Neural progenitor cell (in vitro differentiated cells): ENCODE data around the gene SCARF1. TPM values are rescaled to one million over a fixed set of nuclear protein-coding genes. Genes with fewer than 3 reads are reported as not detected.

ENCODE experiments used
- DNase-seq: peaks from one replicate; pipeline ENCODE4 v3.0.0-alpha.2; 2016; ENCODE audit warnings: low spot score
- H2AFZ ChIP-seq: fragments of 200-600 bp; sonication (generic); replicated peaks from 2 replicates; pipeline ENCODE4 v1.6.1; 2016; ENCODE audit warnings: antibody characterized with exemption
- H3F3A ChIP-seq: fragments of 200-600 bp; sonication (generic); 2 replicates; pipeline ENCODE4 v1.6.1; 2016; ENCODE audit warnings: antibody characterized with exemption, low read depth
- H3K27ac ChIP-seq: fragments of 200-600 bp; sonication (generic); 2 replicates; pipeline ENCODE4 v1.5.1; 2016; ENCODE audit warnings: mild to moderate bottlenecking
- H3K27me3 ChIP-seq: fragments of 200-600 bp; sonication (generic); 2 replicates; pipeline ENCODE4 v1.6.1; 2016; ENCODE audit warnings: mild to moderate bottlenecking, moderate library complexity
- H3K36me3 ChIP-seq: fragments of 200-600 bp; sonication (generic); 2 replicates; pipeline ENCODE4 v1.5.1; 2016
- H3K4me1 ChIP-seq: fragments of 200-600 bp; sonication (generic); 2 replicates; pipeline ENCODE4 v1.6.1; 2016; ENCODE audit warnings: mixed run types
- H3K4me2 ChIP-seq: fragments of 200-600 bp; sonication (generic); 2 replicates; pipeline ENCODE4 v1.6.1; 2016
- H3K4me3 ChIP-seq: fragments of 200-600 bp; sonication (generic); 2 replicates; pipeline ENCODE4 v1.5.1; 2016
- H3K79me2 ChIP-seq: fragments of 200-600 bp; sonication (generic); 2 replicates; pipeline ENCODE4 v1.6.1; 2016; ENCODE audit warnings: low read depth
- H3K9ac ChIP-seq: fragments of 200-600 bp; sonication (generic); 2 replicates; pipeline ENCODE4 v1.6.1; 2016
- H3K9me3 ChIP-seq: fragments of 200-600 bp; sonication (generic); 2 replicates; pipeline ENCODE4 v1.5.1; 2016; ENCODE audit warnings: low read depth
- H4K20me1 ChIP-seq: fragments of 200-600 bp; sonication (generic); 2 replicates; pipeline ENCODE4 v1.6.1; 2016; ENCODE audit warnings: low read depth
- H3K27ac Mint-ChIP-seq: 3 replicates; pipeline ENCODE4 v1.8.0; 2021; ENCODE audit warnings: mixed read lengths
- H3K27me3 Mint-ChIP-seq: 2 replicates; pipeline ENCODE4 v1.8.0; 2022; ENCODE audit warnings: low read depth, mild to moderate bottlenecking, inconsistent platforms, moderate library complexity, mixed read lengths; ENCODE audit not compliant: insufficient read depth
- H3K36me3 Mint-ChIP-seq: 3 replicates; pipeline ENCODE4 v1.8.0; 2021; ENCODE audit warnings: mixed read lengths
- H3K4me1 Mint-ChIP-seq: 3 replicates; pipeline ENCODE4 v1.8.0; 2021; ENCODE audit warnings: mixed read lengths
- H3K4me3 Mint-ChIP-seq: 3 replicates; pipeline ENCODE4 v1.8.0; 2021; ENCODE audit warnings: mild to moderate bottlenecking, moderate library complexity, mixed read lengths
- H3K9me3 Mint-ChIP-seq: 3 replicates; pipeline ENCODE4 v1.8.0; 2020; ENCODE audit warnings: mixed read lengths
- EZH2 ChIP-seq: fragments of 200-600 bp; sonication (generic); IDR thresholded peaks from 2 replicates; pipeline ENCODE4 v1.6.1; 2017; ENCODE audit warnings: antibody characterized with exemption, mild to moderate bottlenecking, moderate library complexity
- EZH2phosphoT487 ChIP-seq: fragments of 200-600 bp; sonication (generic); IDR thresholded peaks from 2 replicates; pipeline ENCODE4 v1.6.1; 2017; ENCODE audit warnings: antibody characterized with exemption
- total RNA-seq: library from RNA; depleted of rRNA; stranded (reverse); fragments of >200 nt; gene quantifications from 2 replicates; pipeline ENCODE4 v1.2.3, GENCODE V29; 2015; ENCODE audit warnings: low replicate concordance
- TF ChIP-seq, protein P1 (sequence below): fragments of 200-600 bp; sonication (generic); IDR thresholded peaks from 2 replicates; pipeline ENCODE4 v1.5.1; 2017; ENCODE audit warnings: antibody characterized with exemption, mild to moderate bottlenecking

Gene SCARF1
- total RNA-seq, 1 donor from 2014 or later = not detected

DNA sequence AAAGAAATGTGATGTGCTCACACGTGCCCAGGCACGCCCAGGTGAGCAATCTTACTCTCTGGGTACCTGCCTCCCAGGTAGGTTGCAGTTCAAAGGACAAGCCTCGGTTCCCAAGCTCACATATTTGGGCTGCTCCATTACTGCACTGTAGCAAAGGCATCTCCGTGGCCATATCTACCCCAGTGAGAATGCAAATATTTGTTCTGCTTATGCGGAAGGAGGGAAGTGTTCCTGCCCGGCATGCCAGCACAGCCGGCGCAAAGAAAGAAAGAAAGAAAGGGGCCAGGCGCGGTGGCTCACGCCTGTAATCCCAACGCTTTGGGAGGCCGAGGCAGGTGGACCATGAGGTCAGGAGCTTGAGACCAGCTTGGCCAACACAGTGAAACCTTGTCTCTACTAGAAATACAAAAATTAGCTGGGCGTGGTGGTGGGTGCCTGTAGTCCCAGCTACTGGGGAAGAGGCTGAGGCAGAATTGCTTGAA, 47.6 kb downstream of the SCARF1 start:
- Mint-ChIP-seq H3K27ac (no peak overlapping the region), H3K9me3 (peaks cover 14% of the 10 kb centered on the region), H3K27me3 (peaks cover 2% of the 10 kb centered on the region), H3K4me3 (no peak overlapping the region), H3K4me1 (no peaks in the 10 kb centered on the region), H3K36me3 (peaks cover 13% of the 10 kb centered on the region)
- TF ChIP-seq EZH2phosphoT487 = no peak
- TF ChIP-seq, protein P1, sequence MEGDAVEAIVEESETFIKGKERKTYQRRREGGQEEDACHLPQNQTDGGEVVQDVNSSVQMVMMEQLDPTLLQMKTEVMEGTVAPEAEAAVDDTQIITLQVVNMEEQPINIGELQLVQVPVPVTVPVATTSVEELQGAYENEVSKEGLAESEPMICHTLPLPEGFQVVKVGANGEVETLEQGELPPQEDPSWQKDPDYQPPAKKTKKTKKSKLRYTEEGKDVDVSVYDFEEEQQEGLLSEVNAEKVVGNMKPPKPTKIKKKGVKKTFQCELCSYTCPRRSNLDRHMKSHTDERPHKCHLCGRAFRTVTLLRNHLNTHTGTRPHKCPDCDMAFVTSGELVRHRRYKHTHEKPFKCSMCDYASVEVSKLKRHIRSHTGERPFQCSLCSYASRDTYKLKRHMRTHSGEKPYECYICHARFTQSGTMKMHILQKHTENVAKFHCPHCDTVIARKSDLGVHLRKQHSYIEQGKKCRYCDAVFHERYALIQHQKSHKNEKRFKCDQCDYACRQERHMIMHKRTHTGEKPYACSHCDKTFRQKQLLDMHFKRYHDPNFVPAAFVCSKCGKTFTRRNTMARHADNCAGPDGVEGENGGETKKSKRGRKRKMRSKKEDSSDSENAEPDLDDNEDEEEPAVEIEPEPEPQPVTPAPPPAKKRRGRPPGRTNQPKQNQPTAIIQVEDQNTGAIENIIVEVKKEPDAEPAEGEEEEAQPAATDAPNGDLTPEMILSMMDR = no peak
- TF ChIP-seq EZH2 = no peak
- Histone ChIP-seq H3K79me2 (no peaks in the 10 kb centered on the region), H3F3A (no peaks in the 10 kb centered on the region), H2AFZ (no peak overlapping the region), H4K20me1 (no peaks in the 10 kb centered on the region), H3K27me3 (no peaks in the 10 kb centered on the region), H3K4me3 (no peak overlapping the region), H3K27ac (no peak overlapping the region), H3K4me1 (no peaks in the 10 kb centered on the region), H3K9ac (no peak overlapping the region), H3K36me3 (no peaks in the 10 kb centered on the region), H3K9me3 (no peaks in the 10 kb centered on the region), H3K4me2 (no peak overlapping the region)
- no peak for DNase-seq

DNA sequence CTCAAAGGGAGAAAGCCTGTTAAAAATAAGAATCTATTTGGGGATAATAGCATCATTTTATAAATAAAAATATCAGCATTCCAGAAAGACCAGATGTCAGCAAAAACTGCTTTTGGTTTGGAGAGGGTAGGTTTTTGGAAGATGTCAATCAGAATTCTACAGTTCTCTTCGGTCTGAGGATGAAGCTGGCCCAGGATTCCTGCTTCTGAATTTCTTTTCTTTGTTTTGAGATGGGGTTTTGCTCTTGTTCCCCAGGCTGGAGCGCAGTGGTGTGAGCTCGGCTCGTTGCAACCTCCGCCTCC, 52.0 kb downstream of the SCARF1 start:
- H2AFZ ChIP-seq = no peak overlapping the region
- no peaks in the 10 kb centered on the region for H3K36me3 ChIP-seq
- no peaks in the 10 kb centered on the region for H3K4me1 ChIP-seq
- H3K36me3 Mint-ChIP-seq = peaks cover 5% of the 10 kb centered on the region
- H3K79me2 ChIP-seq = no peaks in the 10 kb centered on the region
- no peaks in the 10 kb centered on the region for H3K9me3 ChIP-seq
- no peak overlapping the region for H3K4me2 ChIP-seq
- H3K27me3 ChIP-seq = no peaks in the 10 kb centered on the region
- peak overlapping the region; percentile 53 for H3K27ac Mint-ChIP-seq
- no peak for DNase-seq
- no peak overlapping the region for H3K4me3 Mint-ChIP-seq
- no peak overlapping the region for H3K27ac ChIP-seq
- no peaks in the 10 kb centered on the region for H3F3A ChIP-seq
- H3K4me3 ChIP-seq = no peak overlapping the region
- no peaks in the 10 kb centered on the region for H4K20me1 ChIP-seq
- no peaks in the 10 kb centered on the region for H3K27me3 Mint-ChIP-seq
- H3K4me1 Mint-ChIP-seq = peaks cover 11% of the 10 kb centered on the region
- no peak for TF ChIP-seq EZH2phosphoT487
- TF ChIP-seq, protein P1 = no peak
- TF ChIP-seq EZH2 = no peak
- no peak overlapping the region for H3K9ac ChIP-seq
- H3K9me3 Mint-ChIP-seq = no peaks in the 10 kb centered on the region

DNA sequence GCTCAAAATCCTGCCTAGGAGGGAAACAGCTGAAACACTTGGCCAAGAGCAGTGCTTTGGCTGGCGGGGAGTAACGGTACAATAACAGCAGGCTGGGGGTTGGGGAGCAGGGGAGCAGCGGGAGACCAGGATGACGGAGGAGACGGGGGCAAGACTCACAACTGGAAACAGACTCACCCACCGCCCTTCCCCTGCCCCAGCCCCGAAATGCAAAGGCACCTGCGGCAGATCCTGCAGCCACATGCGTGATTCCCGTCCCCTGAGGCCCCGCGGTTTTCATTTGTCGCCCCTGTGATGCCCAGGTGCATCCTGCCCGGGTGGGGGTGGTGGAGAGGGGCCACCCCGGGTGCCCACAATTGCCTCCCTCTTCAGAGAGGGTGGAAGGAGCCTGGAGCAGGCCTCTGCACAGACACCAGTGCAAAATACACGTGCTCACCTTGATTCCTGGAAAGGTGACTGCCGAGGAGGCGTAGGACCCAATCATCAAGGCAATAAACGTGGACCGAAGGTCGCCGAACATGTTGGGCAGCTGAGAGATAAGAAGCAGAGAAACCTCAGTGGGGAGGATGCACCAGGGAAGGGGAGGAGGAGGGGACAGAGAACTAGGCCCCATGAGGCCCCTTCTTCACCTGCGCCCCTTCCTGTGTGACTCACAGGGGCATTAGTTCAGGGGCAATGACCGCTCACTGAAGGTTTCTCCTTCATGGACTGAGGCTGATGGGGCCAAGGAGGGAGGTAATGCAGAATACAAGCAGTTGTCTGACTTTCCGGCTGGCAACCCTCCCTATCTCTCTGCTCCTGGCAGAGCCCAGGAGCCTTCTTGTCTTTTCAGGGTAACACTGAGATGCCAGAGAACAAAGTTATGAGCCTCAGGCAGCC, 52.5 kb downstream of the SCARF1 start:
- Histone ChIP-seq H3K27me3 (no peaks in the 10 kb centered on the region), H2AFZ (no peak overlapping the region), H3K9me3 (no peaks in the 10 kb centered on the region), H3K79me2 (no peaks in the 10 kb centered on the region), H3F3A (no peaks in the 10 kb centered on the region), H3K27ac (no peak overlapping the region), H3K4me3 (no peak overlapping the region), H3K4me1 (no peaks in the 10 kb centered on the region), H4K20me1 (no peaks in the 10 kb centered on the region), H3K4me2 (no peak overlapping the region), H3K9ac (no peak overlapping the region), H3K36me3 (no peaks in the 10 kb centered on the region)
- H3K36me3 Mint-ChIP-seq = peaks cover 5% of the 10 kb centered on the region
- H3K4me3 Mint-ChIP-seq = no peak overlapping the region
- TF ChIP-seq EZH2phosphoT487 (no peak), EZH2 (no peak)
- TF ChIP-seq, protein P1 = no peak
- no peak for DNase-seq
- no peaks in the 10 kb centered on the region for H3K9me3 Mint-ChIP-seq
- H3K4me1 Mint-ChIP-seq = peaks cover 11% of the 10 kb centered on the region
- H3K27me3 Mint-ChIP-seq = no peaks in the 10 kb centered on the region
- no peak overlapping the region for H3K27ac Mint-ChIP-seq
